Stimulated activated naive CD4-positive, alpha-beta T cell (primary cell): ENCODE data around the gene C17orf78.
"Not testable (repeated sequence)": the region's sequence is repeated elsewhere in the genome, so short reads cannot be mapped to it uniquely, and the experiment has no call there.

ENCODE experiments used
- DNase-seq, 6 experiments: peaks; one replicate each; lab custom pipeline; 2025; lab: John Stamatoyannopoulos, UW

C17orf78 gene

GRCh38 chr17:37375706-37376105, at the start of gene C17orf78:
C17orf78 (plus strand) TSS chr17:37375985; CDS start chr17:37376093, 108 bp downstream.
- DNase-seq: no peak

GRCh38 chr17:37327341-37328090, 48.3 kb upstream of the C17orf78 start:
- DNase-seq: no peak

- DNase-seq: no peak
Measured at GRCh38 chr17:37338847-37339246, 36.9 kb upstream of the C17orf78 start.

GRCh38 chr17:37339321-37339720, 36.5 kb upstream of the C17orf78 start:
- DNase-seq: no peak

- DNase-seq: no peak
Measured at GRCh38 chr17:37340804-37341203, 35.0 kb upstream of the C17orf78 start.

GRCh38 chr17:37342589-37342988, 33.2 kb upstream of the C17orf78 start:
- no peak for DNase-seq

GRCh38 chr17:37344519-37344918, 31.3 kb upstream of the C17orf78 start:
- DNase-seq: no peak

- not testable (repeated sequence) for DNase-seq
Measured at GRCh38 chr17:37346863-37347402, 28.9 kb upstream of the C17orf78 start.

GRCh38 chr17:37356796-37357569, 18.8 kb upstream of the C17orf78 start:
- not testable (repeated sequence) for DNase-seq

- DNase-seq: peak in 4 of 6 experiments; percentile 2 to 47 (median 18)
Measured at GRCh38 chr17:37358098-37358829, 17.5 kb upstream of the C17orf78 start.

GRCh38 chr17:37358830-37359681, 16.7 kb upstream of the C17orf78 start:
- DNase-seq: peak; percentile 80 to 90 (median 85)

- DNase-seq: peak in 1 of 6 experiments; percentile 18
Measured at GRCh38 chr17:37359682-37360188, 16.1 kb upstream of the C17orf78 start.

GRCh38 chr17:37360632-37361031, 15.2 kb upstream of the C17orf78 start:
- DNase-seq: no peak

- no peak for DNase-seq
Measured at GRCh38 chr17:37361543-37361942, 14.2 kb upstream of the C17orf78 start.

GRCh38 chr17:37365589-37365988, 10.2 kb upstream of the C17orf78 start:
- no peak for DNase-seq

- DNase-seq: no peak
Measured at GRCh38 chr17:37368577-37368976, 7.2 kb upstream of the C17orf78 start.

- peak; percentile 16 to 67 (median 40) for DNase-seq
Measured at GRCh38 chr17:37373530-37374159, 2.1 kb upstream of the C17orf78 start.

- no peak for DNase-seq
Measured at GRCh38 chr17:37382056-37382455, 6.3 kb downstream of the C17orf78 start.

- DNase-seq: no peak
Measured at GRCh38 chr17:37384560-37385149, 8.9 kb downstream of the C17orf78 start.

GRCh38 chr17:37385474-37385990, 9.7 kb downstream of the C17orf78 start:
- DNase-seq: no peak
